Measurements from ENCODE around the gene SOX6. TPM values are rescaled to one million over a fixed set of nuclear protein-coding genes. Genes with fewer than 3 reads are reported as not detected.
A peak's percentile ranks its signal among the peaks of the same experiment; 100 is the strongest.

SOX6 gene
- total and polyA plus RNA-seq, 8 donors, result 5.1 to 23.0 (median 18.7) TPM

DNA sequence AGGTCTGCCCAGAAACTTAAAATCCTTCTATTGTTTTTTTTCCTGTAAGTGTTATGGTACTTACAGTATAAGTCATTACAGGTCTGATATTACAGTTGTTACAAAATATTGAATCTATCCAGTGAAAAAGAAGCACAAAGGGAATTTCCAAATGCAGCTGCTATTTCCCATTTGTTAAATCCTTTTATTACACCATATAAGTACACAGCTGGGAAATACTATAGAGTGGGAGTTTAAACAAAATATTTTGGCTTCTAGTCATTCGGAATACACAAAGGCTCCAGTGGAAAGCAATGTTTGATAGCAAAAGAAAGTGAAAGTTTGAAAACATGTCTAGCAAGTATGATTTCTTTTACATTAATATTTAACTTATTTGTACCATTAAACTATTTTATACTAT is 18.0 kb downstream of the SOX6 start:
- intact Hi-C loops (cut with DNase I), result no loop called here

DNA sequence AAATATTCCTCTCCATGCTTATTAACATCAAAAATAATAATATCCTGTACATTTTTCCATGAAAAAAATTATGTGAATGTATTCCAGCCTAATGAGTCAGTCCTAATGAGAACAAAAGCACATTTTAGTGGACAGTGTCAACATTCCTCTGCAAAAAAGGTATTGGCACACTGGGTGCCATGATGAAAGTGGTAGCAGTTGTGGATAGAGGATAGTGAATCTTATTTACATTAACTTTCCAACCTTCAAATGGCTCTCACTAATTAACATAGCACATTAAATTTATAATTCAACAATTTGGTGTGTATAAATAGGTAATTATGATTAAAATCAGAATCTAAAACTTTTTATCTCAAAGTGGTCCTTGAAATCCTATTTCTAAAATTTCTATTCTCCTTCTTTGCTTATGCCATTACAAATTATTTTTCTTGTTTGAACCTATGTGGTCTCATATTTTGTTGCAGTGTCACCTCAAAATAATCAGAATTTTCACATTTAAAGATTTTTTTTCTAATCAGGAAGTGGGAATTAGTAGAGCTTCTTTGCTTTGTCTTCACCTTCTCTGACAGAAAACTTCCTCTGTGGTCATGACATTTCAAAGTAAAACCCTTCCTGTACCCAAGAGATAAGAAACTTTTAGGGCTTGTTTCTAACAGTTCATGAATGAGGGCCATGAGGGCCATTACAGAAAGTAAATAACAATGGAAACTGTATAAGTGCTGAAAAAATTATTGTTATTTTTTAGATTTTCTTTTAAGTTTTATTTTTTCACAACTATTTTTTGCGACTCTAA is 18.7 kb downstream of the SOX6 start:
- Histone ChIP-seq H3K27ac (peak overlapping the region in 1 of 4 donors; percentile 8), H3K4me3 (no peak overlapping the region), H3K27me3 (no peaks in the 10 kb centered on the region), H3K36me3 (no peaks in the 10 kb centered on the region), H3K4me1 (peaks cover 2 to 18% (median 15%) of the 10 kb centered on the region in 3 donors), H3K9me3 (no peaks in the 10 kb centered on the region)
- TF ChIP-seq, protein P1, sequence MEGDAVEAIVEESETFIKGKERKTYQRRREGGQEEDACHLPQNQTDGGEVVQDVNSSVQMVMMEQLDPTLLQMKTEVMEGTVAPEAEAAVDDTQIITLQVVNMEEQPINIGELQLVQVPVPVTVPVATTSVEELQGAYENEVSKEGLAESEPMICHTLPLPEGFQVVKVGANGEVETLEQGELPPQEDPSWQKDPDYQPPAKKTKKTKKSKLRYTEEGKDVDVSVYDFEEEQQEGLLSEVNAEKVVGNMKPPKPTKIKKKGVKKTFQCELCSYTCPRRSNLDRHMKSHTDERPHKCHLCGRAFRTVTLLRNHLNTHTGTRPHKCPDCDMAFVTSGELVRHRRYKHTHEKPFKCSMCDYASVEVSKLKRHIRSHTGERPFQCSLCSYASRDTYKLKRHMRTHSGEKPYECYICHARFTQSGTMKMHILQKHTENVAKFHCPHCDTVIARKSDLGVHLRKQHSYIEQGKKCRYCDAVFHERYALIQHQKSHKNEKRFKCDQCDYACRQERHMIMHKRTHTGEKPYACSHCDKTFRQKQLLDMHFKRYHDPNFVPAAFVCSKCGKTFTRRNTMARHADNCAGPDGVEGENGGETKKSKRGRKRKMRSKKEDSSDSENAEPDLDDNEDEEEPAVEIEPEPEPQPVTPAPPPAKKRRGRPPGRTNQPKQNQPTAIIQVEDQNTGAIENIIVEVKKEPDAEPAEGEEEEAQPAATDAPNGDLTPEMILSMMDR (IDR thresholded peaks at IDR 0.05), result no peak
- ATAC-seq, result no peak
- DNase-seq, result no peak
- intact Hi-C loops (cut with DNase I), result no loop called here
- WGBS, 2 donors, result 91 to 94% methylated on average over 1 of the region's 1 CpG
- FAIRE-seq, result peak; percentile 13

More for the DNA sequence above, 18.0 kb downstream of the SOX6 start:
- Histone ChIP-seq H3K4me1 (peaks cover 3 to 19% (median 17%) of the 10 kb centered on the region in 3 donors), H3K9me3 (no peaks in the 10 kb centered on the region), H3K27ac (peak overlapping the region in 1 of 4 donors; percentile 8), H3K4me3 (no peak overlapping the region), H3K36me3 (no peaks in the 10 kb centered on the region), H3K27me3 (no peaks in the 10 kb centered on the region)
- TF ChIP-seq, protein P1 (IDR thresholded peaks at IDR 0.05), result no peak
- 60 to 72% methylated on average over 1 of the region's 1 CpG for WGBS, 2 donors
- ATAC-seq (peak in 1 of 4 donors; percentile 39), DNase-seq (no peak), FAIRE-seq (peak; percentile 78)

DNA sequence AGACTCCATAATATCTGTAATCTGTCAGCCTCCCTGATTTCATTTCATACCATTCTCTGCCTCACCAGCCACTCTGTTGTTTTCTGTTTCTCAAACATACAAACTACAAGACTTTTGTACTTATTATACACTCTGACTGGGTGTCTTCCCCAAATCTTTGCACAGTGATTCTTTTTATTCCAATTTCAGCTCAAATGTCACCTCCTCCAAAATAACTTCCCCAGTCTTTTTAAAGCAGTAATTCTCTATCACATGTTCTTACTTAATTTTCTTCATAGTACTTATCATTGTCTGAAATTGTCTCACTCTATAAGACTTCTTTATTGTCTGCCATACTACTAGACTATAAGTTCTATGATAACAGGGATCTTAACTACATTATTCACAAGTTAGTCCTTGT is 19.6 kb downstream of the SOX6 start:
- Histone ChIP-seq H3K27ac (peak overlapping the region in 1 of 4 donors; percentile 19), H3K27me3 (no peaks in the 10 kb centered on the region), H3K36me3 (no peaks in the 10 kb centered on the region), H3K4me3 (no peak overlapping the region), H3K4me1 (peaks cover 0 to 13% (median 6%) of the 10 kb centered on the region in 3 donors), H3K9me3 (no peaks in the 10 kb centered on the region)
- DNase-seq (no peak), FAIRE-seq (no peak), ATAC-seq (no peak)
- intact Hi-C loops (cut with DNase I), result no loop called here
- TF ChIP-seq, protein P1 (IDR thresholded peaks at IDR 0.05), result no peak

DNA sequence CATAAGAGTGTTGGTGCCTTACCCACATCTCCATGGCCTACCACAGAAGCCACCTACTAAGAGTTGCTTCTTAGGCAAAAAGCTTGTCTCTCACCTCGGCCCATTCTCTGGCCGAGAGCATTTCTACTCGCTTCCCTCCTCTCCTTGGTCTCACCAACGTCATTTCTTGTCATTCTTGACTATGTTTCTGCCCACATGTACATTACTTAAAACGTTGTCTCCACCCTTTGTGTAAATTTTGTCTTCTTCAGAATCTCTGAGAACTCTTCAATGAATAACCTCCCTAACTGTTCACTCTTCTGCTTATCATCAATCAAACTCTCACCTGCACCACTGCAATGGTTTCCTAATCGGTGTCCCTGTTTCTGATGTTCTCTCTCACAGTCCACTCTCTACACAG is 20.1 kb downstream of the SOX6 start:
- 75 to 79% methylated on average over 6 of the region's 6 CpGs for WGBS, 2 donors
- ATAC-seq (no peak), DNase-seq (no peak), FAIRE-seq (no peak)
- TF ChIP-seq, protein P1 (IDR thresholded peaks at IDR 0.05), result no peak
- intact Hi-C loops (cut with DNase I), result no loop called here
- H3K4me1 ChIP-seq, result peaks cover 0 to 13% (median 5%) of the 10 kb centered on the region in 3 donors
- H3K9me3 ChIP-seq, result no peaks in the 10 kb centered on the region
- H3K36me3 ChIP-seq, result no peaks in the 10 kb centered on the region
- H3K27me3 ChIP-seq, result no peaks in the 10 kb centered on the region
- H3K27ac ChIP-seq, result peak overlapping the region in 2 of 4 donors; percentile 19 to 40
- no peak overlapping the region for H3K4me3 ChIP-seq

All from pancreas (tissue), 10 donors.